MCF 10A (cell line): ENCODE measurements around the gene C19orf73. TPM values are rescaled to one million over a fixed set of nuclear protein-coding genes. Genes with fewer than 3 reads are reported as not detected.
A peak's percentile ranks its signal among the peaks of the same experiment; 100 is the strongest.

Source experiments
- BruUV-seq: library from RNA; stranded (reverse); fragments of 400-500 nt; replicated peaks from 2 replicates; lab custom pipeline; 2021; lab: Mats Ljungman, UMichigan
- CTCF ChIA-PET: fragments of 300-600 bp; sonication (Branson Sonifier 250); formaldehyde crosslinking; extraction: SDS; loops from one replicate; lab custom pipeline; 2021; ENCODE audit warnings: antibody characterized with exemption, inconsistent platforms; lab: Yijun Ruan, JAX
- POLR2A ChIA-PET: fragments of 300-600, 350-650 bp; sonication (Branson Sonifier 250); formaldehyde crosslinking; extraction: SDS; loops from one replicate; lab custom pipeline; 2020; ENCODE audit warnings: antibody characterized with exemption, inconsistent platforms; lab: Yijun Ruan, JAX
- DNase-seq: peaks from one replicate; pipeline ENCODE4 v3.0.0-alpha.2; 2018; ENCODE audit not compliant: unreplicated experiment
- H3K27ac Mint-ChIP-seq: one replicate; pipeline ENCODE4 v1.8.0; 2022; ENCODE audit warnings: mild to moderate bottlenecking, low read depth, mixed read lengths; ENCODE audit not compliant: unreplicated experiment
- H3K27me3 Mint-ChIP-seq: one replicate; pipeline ENCODE4 v1.8.0; 2022; ENCODE audit warnings: mixed read lengths; ENCODE audit not compliant: insufficient read depth, unreplicated experiment
- H3K36me3 Mint-ChIP-seq: one replicate; pipeline ENCODE4 v1.8.0; 2022; ENCODE audit warnings: mild to moderate bottlenecking, moderate library complexity, mixed read lengths; ENCODE audit not compliant: insufficient read depth, unreplicated experiment
- H3K4me1 Mint-ChIP-seq: one replicate; pipeline ENCODE4 v1.8.0; 2022; ENCODE audit warnings: mixed read lengths; ENCODE audit not compliant: insufficient read depth, unreplicated experiment
- H3K4me3 Mint-ChIP-seq: one replicate; pipeline ENCODE4 v1.8.0; 2022; ENCODE audit warnings: mild to moderate bottlenecking, moderate library complexity, mixed read lengths; ENCODE audit not compliant: unreplicated experiment
- H3K9me3 Mint-ChIP-seq: one replicate; pipeline ENCODE4 v1.8.0; 2022; ENCODE audit warnings: mixed read lengths; ENCODE audit not compliant: unreplicated experiment
- CTCF ChIP-seq: fragments of 200-600 bp; IDR thresholded peaks from one replicate; pipeline ENCODE4 v1.8.0; 2022; ENCODE audit warnings: antibody characterized with exemption, mild to moderate bottlenecking; ENCODE audit not compliant: unreplicated experiment
- intact Hi-C: fragments of 100-400 bp; cut with micrococcal nuclease; formaldehyde crosslinking; loops from 2 replicates; pipeline ENCODE4 v1.14.1; 2022
- total RNA-seq: library from RNA; stranded (reverse); gene quantifications from 2 replicates; pipeline ENCODE4 v1.2.3, GENCODE V29; 2022

C19orf73 gene
- total RNA-seq, 1 experiment from 2014 or later = 3.2 TPM

DNA sequence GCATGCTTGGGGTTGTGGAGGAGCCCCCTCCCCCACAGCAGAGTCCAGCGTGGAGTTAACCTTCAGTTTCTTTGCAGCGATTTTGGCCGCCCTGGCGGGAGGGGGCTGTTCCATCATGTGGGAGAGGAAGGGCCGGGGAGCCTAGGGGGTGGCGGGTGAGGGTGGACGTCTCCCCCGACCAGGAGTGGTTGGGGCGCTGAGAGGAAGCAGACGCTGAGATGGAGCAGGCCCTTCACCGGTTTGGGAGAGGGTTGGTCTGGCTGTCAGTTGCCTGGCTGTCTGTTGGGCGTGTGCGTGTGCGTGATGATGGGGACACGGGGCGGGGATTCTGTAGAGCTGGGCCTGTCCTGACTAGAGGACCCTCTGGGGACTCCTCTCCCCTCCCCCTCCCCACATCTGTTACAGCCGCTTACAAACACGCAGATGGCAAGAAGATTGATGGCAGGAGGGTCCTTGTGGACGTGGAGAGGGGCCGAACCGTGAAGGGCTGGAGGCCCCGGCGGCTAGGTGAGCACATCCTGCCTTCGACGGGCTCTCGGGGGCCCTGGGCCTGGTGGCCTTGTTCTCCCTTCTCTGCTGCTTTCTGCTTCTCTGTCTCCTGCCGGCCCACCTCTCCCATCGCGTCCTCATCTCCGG lies 14.6 kb downstream of the C19orf73 start:
- intact Hi-C loops = no loop called here
- Mint-ChIP-seq H3K9me3 (no peaks in the 10 kb centered on the region), H3K27me3 (no peaks in the 10 kb centered on the region), H3K4me3 (no peak overlapping the region), H3K36me3 (peaks cover 88% of the 10 kb centered on the region), H3K4me1 (no peaks in the 10 kb centered on the region), H3K27ac (no peak overlapping the region)
- no peak for DNase-seq
- ChIA-PET POLR2A (interaction anchor here (0.6 to 1.6 kb wide), 3 partner anchors 10 to 170 kb away, joined by 3 to 7 read pairs (median 3); partner anchors contain the start of gene LIN7B), CTCF (interaction anchor here (0.6 to 1.3 kb wide), 6 partner anchors 9 to 95 kb away, joined by 3 to 5 read pairs (median 3); no protein-coding TSS in a partner anchor)
- TF ChIP-seq CTCF = no peak
- BruUV-seq = no TSS peak

DNA sequence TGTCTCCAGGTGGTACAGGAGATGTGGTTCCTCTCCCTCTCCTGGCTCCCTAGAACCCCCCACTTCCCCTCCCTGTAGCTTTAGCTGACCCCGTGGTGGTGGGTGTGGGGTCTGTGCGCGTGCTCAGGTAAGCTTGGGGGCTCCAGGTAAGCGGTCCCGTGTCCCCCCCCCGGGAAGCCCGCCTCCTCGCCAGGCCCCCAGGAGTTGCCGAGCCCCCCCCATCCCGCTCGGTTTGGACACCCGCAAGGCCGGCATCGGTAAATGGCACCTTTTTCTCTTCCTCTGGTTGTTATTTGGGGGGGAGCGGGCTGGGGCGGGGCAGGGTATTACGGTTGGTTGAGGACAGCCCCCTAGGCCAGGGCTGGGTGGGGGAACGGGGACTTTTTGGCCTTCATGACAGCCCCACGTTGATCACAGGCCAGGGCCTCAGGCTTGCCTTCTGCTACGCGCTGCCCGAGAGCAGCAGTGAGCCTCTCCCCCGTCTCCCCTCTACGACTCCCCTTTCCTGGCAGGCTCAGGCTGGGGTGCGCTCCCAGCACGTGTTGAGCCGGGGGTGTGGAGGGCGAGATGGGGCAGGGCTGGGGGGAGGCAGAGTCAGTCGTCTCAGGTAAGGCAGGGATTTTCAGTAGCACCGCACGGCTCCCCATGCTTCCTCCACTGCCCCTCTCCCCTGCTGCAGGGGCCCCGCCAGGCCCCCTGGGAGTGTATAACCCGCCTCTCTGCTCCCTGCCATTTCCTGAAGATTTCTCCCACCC lies 15.4 kb downstream of the C19orf73 start:
- H3K27ac Mint-ChIP-seq = no peak overlapping the region
- H3K4me3 Mint-ChIP-seq = no peak overlapping the region
- ChIA-PET POLR2A (no interaction called here), CTCF (interaction anchor here (0.6 kb wide), 1 partner anchor 710 kb away, joined by 3 read pairs; the partner anchor contains the start of gene FUZ)
- no peak for DNase-seq
- no peak for TF ChIP-seq CTCF
- no TSS peak for BruUV-seq
- no peaks in the 10 kb centered on the region for H3K27me3 Mint-ChIP-seq
- no peaks in the 10 kb centered on the region for H3K9me3 Mint-ChIP-seq
- H3K4me1 Mint-ChIP-seq = no peaks in the 10 kb centered on the region
- H3K36me3 Mint-ChIP-seq = peaks cover 88% of the 10 kb centered on the region
- intact Hi-C loops = no loop called here

GRCh38 chr19:49102303-49102702 lies 16.6 kb downstream of the C19orf73 start:
- TF ChIP-seq CTCF = no peak
- H3K27me3 Mint-ChIP-seq = no peaks in the 10 kb centered on the region
- H3K4me3 Mint-ChIP-seq = no peak overlapping the region
- no TSS peak for BruUV-seq
- ChIA-PET POLR2A (no interaction called here), CTCF (interaction anchor here (0.6 to 2.0 kb wide), 4 partner anchors 12 to 199 kb away, joined by 3 to 6 read pairs (median 4); partner anchors contain the start of gene LIN7B)
- DNase-seq = no peak
- peak overlapping the region; percentile 46 for H3K27ac Mint-ChIP-seq
- no peaks in the 10 kb centered on the region for H3K9me3 Mint-ChIP-seq
- intact Hi-C loops = no loop called here
- H3K4me1 Mint-ChIP-seq = peaks cover 4% of the 10 kb centered on the region
- H3K36me3 Mint-ChIP-seq = peaks cover 91% of the 10 kb centered on the region

DNA sequence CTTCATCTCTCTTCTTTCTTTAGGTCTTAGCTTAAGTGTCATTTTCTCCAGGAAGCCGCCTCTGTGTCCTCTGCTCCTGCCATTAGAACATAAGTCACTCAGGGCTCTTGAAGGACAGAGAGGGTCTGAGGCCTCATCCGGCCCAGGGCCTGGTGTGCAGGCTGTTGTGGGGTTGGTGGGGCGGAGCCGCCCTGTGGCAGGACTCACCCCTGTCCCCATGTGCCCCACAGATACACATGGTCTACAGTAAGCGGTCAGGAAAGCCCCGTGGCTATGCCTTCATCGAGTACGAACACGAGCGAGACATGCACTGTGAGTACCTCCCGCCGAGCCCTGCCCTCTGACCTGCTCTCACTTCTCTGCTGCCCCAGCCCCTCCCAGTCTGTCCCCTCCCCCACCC lies 17.8 kb downstream of the C19orf73 start:
- H3K9me3 Mint-ChIP-seq = no peaks in the 10 kb centered on the region
- BruUV-seq = no TSS peak
- intact Hi-C loops = no loop called here
- TF ChIP-seq CTCF = no peak
- ChIA-PET CTCF (interaction anchor here (2.0 kb wide), 2 partner anchors 8 to 13 kb away, joined by 6 read pairs; partner anchors contain the start of gene LIN7B), POLR2A (no interaction called here)
- no peak overlapping the region for H3K4me3 Mint-ChIP-seq
- peaks cover 91% of the 10 kb centered on the region for H3K36me3 Mint-ChIP-seq
- no peak for DNase-seq
- no peak overlapping the region for H3K27ac Mint-ChIP-seq
- peaks cover 5% of the 10 kb centered on the region for H3K4me1 Mint-ChIP-seq
- H3K27me3 Mint-ChIP-seq = no peaks in the 10 kb centered on the region
